HG03196 (cell line): ENCODE results near the gene JDP2.
A peak's percentile ranks its signal among the peaks of the same experiment; 100 is the strongest.
"Not testable (repeated sequence)": the region's sequence is repeated elsewhere in the genome, so short reads cannot be mapped to it uniquely, and the experiment has no call there.

Experiments used
- ATAC-seq: cut with Tn5 transposase; IDR thresholded peaks from one replicate; pipeline ENCODE4 v1.9.1; 2021; ENCODE audit not compliant: unreplicated experiment

The JDP2 gene, protein sequence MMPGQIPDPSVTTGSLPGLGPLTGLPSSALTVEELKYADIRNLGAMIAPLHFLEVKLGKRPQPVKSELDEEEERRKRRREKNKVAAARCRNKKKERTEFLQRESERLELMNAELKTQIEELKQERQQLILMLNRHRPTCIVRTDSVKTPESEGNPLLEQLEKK

DNA sequence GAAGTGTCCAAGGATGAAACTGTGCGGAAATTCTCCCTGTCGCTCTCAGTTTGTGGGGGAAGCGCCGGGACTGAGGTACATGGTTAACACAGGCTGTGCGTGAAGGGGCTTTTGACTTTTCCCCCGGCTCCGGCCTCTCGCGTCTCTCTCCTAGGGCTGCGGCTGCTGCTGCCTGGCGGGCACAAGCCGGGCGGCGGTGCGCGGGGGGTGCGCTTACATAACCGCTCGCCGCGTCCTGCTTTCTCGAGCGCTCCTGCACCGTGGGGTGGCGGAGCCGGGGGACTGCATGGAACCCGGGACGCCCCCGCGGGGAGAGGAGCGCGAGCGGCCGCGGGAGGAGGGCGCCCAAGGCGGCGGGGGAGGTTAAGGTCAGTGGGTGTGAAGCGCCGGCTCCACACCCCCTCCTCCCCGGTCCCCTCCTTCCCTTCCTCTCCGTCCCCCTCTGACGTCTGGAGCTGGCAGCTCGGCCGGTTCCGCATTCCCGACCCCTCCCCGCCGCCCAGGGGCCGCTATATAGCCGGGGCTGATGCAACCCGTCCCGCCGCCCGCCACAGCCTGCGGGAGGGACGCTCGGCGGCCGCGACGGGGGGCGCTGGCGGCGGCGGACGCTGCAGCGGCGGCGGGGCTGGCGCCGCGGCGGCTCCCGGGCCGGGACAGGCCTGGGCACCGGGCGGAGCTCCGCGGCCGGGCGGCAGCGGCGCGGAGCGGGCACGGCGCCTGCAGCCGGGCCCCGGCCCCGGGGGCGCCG lies at the start of gene JDP2:
Gene JDP2, plus strand, starts transcription at position 541 of the 748 bp plus-strand sequence. CDS start 9,899 bp downstream, outside the sequence.
- peak; percentile 27 for ATAC-seq

DNA sequence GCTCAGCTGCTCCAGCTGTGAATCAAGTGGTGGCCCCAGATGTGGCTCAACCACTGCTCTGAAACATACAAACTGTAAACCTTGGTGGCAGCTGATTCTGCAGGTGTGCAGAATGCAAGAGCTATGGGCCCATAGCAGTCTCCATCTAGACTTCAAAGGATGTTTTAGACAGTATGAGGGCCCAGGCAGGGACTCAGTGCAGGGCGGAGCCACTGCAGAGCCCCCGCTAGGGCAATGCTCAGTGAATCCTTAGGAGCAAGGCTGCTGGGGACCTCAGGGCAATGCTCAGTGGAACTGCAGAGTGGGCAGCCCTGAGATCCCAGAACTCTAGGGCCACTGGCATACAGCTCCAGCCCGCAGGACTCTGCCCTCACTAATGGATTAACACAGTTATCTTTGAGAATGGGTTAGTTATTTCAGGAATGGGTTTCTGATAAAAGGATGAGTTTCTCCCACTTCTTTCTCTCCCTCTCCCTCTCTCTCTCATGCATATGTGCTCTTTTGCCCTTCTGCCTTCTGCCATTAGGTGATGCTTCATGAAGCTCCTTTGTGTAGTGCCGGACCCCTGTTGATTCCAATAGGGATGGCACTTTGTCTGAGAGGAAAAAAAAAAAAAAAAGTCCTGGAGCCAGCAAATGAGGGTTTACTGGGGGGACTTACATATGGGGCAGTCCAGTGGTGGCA lies 48.4 kb upstream of the JDP2 start:
- ATAC-seq, result no peak

DNA sequence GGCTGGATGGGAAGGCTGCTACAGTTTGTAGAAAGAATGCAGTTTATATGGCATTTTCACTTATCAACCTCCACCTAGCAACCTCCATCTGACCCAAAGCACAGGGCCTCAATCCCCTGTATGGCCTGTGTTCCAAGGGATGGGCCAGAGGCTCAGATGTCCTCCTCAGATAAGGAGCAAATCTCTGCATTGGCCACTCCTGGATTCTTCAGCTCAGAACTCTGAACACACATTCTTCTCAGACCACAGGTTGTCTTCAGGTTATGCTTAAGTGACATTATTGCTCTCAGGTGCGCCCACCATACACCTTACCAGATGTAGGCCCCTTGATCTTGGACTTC lies 47.9 kb upstream of the JDP2 start:
- no peak for ATAC-seq

DNA sequence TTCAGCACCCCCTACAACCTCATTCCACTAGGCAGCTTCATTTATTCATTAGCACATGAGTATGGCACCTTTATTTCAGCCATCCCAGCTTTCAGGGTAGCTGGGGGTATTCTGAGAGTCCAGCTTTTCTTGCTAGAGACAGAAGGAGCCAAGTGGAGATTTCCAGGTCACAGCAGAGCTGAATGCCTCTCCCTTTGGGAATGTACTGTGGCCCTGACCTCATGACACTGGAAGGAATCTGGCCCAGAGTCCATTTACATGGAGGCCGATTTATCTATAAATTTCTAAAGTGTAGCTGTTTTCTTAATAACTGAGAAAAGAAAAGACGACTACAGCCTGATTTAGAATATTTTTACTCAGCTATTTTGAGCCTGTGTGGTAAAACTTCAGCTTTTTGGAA lies 47.2 kb upstream of the JDP2 start:
- ATAC-seq, result no peak

DNA sequence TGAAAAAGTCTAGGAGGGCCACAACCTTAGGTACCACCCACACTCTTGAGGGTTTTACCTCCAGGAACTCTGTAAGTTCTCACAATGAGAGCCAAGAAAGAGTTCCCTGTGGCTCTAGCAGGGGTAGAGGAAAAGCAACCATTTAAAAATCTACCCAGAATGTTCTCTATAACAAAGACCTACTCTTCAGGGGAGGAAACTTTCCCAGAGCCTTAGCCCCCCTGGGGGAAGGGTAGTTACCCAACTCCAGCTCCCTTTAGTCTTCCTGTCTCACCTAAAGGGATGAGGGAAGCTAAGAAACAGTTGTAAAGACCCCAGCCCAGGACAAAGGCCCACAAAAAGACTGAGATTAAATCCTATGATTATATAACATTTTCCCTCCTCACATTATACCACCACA lies 46.2 kb upstream of the JDP2 start:
- no peak for ATAC-seq

DNA sequence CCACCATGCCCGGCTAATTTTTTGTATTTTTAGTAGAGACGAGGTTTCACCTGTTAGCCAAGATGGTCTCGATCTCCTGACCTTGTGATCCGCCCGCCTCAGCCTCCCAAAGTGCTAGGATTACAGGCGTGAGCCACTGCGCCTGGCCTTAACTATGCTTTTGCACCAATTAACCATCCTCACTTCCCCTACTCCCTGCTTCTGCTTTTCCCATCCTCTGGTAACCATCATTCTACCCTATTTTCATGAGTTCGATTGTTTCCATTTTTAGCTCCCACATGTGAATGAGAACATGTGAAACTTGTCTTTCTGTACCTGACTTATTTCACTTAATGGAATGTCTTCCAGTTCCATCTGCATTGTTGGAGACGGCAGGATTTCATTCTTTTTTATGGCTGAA lies 44.6 kb upstream of the JDP2 start:
- not testable (repeated sequence) for ATAC-seq

DNA sequence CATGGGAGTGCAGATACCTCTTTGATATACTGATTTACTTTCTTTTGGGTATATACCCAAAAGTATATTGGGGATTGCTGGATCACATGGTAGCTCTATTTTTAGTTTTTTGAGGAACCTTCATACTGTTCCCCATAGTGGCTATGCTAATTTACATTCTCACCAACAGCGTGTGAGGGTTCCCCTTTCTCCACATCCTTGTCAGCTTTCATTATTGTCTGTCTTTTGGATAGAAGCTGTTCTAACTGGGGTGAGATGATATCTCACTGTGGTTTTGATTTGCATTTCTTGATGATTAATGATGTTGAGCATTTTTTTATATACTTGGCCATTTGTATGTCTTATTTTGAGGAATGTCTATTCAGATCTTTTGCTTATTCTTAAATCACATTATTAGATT lies 44.1 kb upstream of the JDP2 start:
- no peak for ATAC-seq

DNA sequence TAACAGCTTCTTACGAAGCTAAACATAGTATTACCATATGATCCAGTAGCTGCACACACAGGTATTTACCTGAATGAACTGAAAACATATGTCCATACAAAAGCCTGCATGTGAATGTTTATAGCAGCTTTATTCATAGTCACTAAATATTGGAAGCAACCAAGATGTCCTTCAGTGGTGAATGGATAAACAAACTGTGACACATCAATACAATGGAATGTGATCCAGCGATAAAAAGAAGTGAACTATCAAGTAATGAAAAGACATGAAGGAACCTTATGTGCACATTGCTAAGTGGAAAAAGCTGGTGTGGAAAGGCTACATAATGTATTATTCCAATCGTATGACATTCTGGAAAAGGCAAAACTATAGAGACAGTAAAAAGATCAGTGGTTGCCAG lies 38.1 kb upstream of the JDP2 start:
- ATAC-seq, result no peak

DNA sequence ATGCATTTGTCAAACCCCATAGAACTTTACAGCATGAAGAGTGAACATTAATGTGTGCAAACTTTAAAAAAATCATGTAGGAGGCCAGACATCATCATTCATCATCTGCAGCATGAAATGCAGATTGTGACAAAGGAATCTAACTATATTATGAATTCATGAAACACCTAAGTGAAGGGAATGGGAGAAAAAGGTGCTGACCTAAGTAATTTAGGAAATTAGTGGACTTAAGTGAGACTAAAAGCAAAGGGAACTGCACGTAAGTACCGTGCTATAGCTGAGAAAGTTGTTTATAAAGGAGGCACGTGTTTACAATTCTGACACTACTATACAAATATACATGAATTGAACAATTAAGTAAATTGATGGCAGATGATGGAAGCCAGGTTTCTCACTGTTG lies 37.6 kb upstream of the JDP2 start:
- no peak for ATAC-seq

DNA sequence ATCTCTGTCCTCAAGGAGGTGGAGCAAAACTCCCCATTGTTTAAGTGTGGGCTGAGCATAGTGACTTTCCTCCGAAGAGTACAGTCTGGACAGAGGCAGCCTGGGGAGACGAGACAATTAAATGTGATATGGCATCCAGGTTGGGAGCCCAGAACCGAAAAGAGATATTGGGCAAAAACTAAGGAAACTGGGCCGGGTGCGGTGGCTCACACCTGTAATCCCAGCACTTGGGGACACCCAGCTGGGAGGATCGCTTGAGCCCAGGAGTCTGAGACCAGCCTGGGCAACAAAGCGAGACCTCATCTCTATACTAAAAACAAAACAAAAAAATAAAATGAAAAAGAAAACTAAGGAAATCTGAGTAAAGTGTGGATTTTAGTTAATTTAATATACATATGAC lies 35.9 kb upstream of the JDP2 start:
- no peak for ATAC-seq

DNA sequence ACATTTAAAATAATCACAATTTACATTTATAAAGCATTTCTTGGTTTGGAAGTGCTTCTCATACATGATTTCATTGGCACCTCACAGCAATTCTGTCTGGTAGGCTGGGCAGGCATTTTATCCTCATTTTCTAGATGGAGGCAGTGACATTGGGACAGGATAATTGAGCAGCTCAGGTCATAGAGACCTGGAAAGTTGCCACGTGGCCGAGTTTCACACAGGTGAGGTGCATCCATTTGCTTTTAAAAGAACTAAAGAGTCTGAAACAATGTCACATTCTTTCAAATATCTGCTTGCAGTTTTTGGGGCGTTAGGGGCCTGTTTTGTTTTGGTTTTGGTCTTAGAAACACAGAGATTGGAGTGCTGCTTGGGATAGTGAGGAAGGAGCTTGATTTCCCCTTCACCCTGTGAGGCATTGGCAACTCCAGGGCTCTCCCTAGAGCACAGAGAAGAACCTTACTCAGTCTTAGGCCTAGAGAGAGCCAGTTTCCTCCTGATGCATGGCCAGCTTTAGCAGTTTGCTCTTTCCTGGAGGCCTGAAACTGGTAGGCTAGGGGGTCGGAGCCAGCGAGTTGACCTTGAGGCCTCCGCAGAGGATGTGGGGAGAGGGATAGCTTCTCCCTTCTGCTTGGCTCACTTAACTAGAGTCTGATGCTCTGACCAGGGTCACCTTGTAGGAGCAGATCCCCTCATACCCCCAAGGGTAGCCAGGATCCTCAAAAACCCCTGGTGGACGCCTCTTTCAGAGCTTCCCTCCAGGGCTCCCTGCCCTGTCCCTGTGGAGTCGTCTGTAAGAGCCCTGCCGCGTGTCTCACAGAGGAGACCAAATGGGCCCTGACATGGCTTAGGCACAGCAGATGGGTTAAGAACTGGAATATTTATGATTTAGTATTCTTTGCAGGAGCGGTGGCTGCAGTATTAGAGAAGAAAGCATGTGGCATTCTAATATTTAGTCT lies 34.9 kb upstream of the JDP2 start:
- ATAC-seq, result no peak

DNA sequence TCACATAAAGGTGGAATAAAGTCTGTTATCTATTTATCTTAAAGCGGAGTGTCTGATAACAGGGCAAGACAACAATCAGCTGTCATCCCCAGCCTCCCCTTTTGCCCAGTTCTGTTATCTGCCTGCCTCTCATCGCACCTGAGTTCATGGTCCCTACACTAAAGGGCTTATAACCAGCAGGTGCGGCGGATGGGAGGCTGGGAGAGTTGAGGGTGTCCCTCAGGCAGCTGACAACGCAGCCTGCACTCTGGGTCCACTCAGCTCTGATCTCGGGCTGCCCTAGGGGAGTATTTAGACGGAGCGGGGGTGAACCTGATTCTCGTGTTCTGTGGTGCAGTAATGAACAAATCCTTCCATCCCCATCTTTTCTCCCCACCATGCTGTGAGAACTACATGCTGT lies 34.0 kb upstream of the JDP2 start:
- ATAC-seq, result no peak

DNA sequence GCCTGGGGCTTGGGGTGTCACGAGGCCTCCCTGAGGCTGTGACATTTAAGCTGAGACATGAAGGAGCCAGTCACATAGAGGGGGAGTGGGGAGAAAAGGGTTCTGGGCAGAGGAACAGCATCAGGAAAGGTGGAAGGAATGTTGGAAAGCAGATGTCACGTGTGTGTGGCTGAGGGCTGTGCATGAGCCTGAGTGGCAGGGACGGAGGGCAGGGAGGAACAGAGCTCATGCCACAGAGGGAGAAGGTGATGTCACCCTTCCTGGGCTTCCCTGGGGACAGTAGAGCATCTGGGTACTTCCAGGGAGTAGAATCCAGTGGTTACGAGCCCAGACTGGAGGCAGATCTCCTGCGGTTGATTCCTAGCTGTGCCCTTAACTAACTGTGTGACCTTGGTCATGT lies 32.0 kb upstream of the JDP2 start:
- no peak for ATAC-seq

DNA sequence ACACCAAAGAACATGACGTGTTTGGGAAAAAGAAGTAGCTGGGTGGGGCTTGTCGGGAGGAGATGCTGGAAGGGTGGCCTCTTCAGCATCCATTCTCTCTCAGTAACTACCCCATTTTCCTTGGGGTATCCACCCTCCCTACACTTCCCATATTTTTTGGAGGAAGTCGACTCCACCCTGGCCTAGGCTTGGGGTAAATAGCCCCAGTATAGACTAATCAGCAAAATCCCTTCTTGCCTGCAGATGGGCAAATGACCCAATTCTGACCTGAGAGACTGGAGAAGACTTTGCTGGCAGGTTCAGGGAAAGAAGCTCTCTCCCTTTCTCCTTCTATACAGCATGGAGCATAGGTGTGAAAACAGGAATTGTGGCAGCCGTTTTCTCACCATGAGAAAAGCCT lies 28.5 kb upstream of the JDP2 start:
- no peak for ATAC-seq

DNA sequence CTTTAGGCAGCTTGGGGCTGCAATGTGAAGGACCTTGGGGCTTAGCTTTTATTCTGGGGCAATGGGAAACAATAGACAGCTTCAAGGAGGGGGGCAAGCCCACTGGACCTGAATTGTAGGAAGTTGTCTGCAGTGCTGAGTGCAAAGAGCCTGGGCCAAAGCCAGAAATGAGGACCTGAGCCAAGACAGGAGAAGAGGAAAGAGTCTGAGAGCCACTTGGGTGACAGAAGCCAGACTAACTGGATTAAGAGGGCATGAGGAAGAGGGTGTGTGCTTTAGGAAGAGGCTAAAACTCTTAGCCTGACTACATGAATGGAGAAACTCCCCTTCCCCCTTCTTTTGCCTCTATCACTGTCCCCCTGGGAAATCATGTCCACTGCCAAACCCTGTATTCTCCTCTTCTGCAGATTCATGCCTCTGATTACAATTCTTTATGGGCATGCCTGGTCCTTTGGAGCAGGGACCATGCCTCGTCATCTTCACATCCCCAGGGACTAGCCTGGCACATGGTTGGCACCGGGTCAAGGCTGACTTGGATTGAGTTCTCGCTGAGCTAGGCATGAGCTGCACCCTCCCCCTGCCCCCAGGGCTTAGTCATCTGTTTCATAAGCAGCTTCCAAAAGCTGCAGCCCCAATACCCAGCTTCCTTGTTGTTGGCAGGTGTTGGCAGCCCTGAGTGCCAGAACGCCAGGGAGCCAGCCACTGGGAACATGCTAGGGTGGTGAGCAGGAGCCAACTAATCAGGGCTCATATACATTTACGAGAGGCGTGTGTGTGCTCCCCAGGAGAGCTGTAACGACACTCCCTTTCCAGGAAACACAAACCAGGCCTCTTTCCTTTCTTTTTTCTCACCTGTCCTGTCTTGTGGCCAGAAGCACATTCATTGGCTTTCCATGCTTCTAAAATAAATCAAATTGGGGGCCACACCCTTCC lies 27.7 kb upstream of the JDP2 start:
- no peak for ATAC-seq

DNA sequence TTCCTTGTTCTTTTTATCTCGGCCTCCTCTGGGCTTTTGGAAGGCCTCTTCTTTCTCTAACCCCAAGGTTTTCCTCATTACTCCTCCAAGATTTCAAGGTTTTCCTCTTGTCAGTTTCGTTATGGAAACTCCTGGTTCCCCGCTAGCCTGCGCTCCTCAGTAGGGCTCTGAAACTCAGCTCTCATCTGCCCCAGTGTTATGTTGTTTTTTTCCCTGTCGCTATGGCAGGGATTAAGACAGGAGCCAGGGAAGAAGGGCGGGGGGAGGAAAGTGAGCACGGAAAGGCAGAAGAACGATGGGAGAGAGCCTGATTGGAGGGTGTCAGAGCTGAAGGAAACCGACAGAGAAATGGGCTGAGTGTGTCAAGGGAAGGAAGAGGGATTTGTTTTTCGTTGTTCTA lies 26.5 kb upstream of the JDP2 start:
- ATAC-seq, result no peak

DNA sequence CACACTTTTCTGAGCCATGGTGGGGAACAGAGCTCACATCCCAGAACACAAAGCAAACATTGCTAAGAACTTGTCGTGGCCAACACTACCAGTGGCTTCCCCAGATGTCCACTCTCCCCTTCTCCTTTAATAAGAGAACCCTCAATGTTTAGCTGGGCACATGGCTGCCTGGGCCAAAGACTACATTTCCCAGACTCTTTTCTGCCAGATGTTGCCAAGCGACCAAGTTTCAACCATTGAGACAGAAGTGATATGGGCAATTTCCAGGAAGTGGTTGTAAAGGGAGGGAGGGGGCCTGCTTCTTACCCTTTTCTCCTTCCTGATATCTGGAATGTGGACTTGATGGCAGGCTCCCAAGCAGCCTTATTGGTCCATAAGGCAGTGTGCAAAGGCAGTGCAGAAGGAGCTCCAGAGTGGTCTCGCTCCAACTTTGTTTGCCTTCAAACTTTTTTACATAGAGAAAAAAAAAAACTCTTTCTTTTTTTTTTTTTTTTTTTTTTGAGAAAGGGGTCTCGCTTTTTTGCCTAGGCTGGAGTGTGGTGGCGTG lies 24.9 kb upstream of the JDP2 start:
- ATAC-seq, result no peak

DNA sequence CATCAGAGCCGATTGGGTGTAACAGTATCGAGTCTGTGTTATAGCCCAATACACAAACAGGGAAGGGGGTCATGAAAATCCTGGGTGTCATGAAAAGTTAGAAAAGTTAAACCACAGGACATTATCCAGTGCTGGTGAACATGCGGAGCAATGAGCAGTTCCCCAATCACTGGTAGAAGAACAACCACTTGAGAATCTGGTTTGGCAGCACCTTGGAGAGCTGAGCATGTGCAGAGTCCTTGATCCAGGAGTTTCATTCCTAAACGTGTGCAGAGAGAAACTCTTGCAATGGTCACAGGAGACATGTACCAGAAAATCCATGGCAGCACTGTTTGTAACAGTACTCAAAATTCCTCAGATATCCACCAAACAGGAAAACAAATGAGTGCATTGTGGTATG lies 23.0 kb upstream of the JDP2 start:
- no peak for ATAC-seq

DNA sequence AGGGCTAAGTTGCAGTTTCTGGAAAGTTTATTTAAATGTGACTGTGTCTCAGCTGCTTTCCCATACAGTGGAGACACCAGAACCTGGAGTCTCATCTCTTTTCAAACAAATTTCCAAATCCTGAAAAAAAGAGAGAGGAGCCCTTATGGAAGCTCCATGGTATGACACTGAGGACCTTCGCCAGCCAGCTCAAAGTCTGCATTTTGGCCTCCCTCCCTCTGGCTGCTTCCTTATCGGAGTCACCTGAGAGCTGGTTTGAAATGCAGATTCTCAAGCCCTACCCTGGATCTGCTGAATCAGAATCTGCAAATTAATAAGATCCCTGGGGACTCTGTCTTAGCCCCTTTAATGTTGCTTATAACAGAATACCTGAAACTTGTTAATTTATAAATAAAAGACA lies 21.7 kb upstream of the JDP2 start:
- no peak for ATAC-seq

DNA sequence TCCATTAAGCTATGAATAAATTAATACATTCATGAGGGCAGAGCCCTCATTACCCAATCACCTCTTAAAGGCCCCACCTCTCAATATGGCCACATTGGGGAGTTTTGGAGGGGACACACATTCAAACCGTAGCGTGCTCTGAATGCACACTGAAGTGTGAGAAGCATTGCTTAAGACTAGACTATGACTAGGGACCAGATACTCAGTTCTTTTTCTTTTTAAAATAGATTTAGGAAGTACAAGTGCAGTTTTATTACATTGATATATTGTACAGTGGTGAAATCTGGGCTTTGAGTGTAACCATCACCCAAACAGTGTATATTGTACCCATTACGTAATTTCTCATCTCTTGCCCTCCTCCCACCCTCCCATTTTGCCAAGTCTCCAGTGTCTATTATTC lies 21.0 kb upstream of the JDP2 start:
- ATAC-seq, result no peak
